GM19239 (cell line): ENCODE data around the gene ASCL2.
"Not testable (repeated sequence)": the region's sequence is repeated elsewhere in the genome, so short reads cannot be mapped to it uniquely, and the experiment has no call there.

Source experiments
- DNase-seq: peaks from one replicate; pipeline ENCODE4 v3.0.0; 2011; ENCODE audit warnings: low spot score; ENCODE audit not compliant: insufficient read length
- FAIRE-seq: peaks from 2 replicates; lab custom pipeline; 2011; peaks lifted over from hg19 to GRCh38; lab: Jason Lieb, UNC

The ASCL2 gene

DNA sequence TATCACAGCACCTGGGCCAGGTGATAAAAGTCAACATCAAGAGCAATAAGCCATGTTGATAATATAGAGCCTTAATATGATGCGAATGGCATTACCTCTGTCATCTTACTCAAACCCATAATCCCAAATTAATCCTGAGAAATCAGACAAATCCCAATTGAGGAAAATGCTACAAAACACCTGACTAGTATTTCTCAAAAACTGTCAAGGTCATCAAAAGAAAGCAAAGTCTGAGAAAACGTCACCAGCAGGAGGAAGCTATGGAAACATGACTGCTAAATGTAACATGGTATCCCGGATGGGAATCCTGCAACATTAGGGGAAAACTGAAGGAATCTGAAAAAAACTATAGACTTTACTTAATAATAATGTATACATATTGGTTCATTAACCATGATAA is 29.6 kb downstream of the ASCL2 start:
- DNase-seq (no peak), FAIRE-seq (no peak)

DNA sequence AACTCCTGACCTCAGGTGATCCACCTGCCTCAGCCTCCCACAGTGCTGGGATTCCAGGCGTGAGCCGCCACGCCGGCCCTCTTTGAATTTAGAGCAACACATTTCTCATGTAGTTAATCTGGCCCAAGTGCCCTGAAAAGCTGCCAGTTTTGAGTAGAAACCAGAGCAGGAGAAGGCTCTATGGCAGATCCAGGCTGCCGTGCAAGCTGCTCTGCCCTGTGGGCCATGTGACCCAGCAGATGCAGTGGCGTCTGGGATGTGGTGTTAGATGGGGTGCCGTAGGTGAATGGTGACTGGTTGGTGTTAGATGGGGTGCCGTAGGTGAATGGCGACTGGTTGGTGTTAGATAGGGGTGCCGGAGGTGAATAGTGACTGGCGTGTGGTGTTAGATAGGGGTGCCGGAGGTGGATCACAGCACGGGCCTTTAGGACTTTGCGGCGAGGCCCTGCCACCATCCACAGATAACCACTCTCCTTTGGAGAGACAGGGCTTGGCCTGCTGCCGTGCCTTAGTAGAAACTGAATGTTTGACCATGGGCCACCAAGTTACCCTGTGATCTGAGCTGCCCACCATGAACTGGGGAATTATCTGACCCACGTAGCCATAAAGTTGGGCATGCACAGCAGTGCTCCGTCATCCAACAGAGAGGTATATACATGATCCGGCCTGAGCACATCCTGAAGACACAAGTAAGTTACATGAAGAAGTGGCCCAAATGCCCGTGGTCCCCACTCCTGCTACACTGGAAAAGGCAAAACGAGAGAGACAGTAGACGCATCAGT is 32.7 kb downstream of the ASCL2 start:
- no peak for FAIRE-seq
- no peak for DNase-seq

DNA sequence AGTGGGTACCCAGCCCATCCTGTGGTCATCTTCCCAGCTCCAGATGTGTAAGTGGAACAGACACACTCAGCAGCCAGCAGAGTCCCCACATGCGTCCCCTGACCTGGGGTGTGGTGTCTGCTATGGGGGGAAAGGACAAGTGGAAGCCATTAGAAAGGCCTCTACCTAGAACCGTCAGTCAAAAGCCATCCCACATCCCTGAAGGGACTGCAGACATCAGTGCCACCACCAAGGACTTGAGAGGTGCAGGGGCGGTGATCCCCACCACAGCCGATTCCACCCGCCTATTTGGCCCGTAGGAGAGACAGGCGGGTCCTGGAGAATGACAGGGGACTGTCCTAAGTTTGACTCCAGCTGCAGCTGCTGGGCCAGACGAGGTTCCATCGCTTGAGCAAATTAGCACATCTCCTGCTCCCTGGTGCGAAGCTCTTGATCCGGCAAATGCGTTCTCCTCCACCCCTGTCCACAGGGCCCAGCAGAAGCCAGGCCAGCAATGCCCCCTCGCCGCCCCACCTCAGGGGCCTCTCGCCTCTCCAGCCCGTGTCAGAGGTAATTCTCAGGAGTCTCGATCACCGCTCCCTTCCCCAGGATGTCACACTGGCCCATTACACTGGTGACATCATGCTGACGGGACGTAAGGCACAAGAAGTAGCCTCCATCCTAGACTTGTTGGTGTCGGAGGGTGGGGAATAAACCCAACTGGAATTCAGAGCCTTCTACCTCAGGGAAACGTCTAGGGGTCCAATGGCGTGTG is 33.8 kb downstream of the ASCL2 start:
- not testable (repeated sequence) for DNase-seq, FAIRE-seq

DNA sequence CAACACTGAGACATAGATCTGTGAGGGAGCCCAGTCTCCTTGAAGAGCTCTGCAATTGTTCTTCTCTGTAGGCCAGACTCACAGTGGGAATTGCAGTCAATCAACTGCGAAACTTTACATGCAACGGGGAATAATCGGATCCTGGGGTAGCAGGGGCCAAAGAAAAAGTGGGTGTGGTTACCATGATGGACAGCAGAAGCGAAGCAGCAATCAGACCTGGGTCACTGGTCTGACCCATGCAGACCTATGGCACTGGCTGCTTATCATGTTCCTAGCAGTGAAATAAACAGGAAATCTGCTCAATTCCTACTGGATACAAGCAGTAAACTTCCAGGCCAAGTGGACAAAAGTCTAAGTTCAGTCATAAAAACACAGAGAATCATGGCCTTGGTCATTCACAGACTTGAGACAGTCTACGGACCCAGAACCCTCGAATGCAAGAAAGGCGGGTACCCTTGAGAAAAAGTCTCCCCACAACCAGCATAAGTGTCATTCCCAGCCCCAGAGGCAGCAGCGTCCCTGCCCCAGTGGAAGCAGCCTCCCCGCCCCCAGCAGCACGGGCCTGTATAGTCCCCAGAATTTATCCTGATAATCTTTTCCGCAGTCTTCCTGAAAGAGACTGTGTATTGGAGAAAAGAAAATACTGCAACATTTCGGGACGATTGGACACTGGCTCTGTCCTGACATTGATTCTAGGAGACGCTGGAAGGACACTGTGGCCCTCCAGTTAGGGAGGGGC is 34.6 kb downstream of the ASCL2 start:
- no peak for DNase-seq

DNA sequence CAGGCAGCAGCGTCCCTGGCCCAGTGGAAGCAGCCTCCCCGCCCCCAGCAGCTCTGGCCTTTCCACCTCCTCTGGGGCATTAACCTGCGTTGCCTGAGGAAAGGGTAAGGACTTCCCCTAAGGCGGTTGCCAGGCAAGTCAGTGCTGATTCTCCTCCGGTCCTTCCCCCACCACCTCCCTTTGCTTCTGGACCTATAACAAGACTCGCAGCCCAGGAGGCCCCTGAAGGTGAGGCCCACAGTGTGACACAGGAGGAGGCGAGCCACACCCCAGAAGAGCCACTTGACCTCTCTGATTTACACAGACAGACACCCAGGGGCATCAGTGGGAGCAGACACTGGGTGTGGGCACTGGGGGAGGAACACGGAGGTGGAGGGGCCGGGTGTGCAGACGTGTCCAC is 35.4 kb downstream of the ASCL2 start:
- no peak for FAIRE-seq
- no peak for DNase-seq

More for the DNA sequence above, 34.6 kb downstream of the ASCL2 start:
- no peak for FAIRE-seq

DNA sequence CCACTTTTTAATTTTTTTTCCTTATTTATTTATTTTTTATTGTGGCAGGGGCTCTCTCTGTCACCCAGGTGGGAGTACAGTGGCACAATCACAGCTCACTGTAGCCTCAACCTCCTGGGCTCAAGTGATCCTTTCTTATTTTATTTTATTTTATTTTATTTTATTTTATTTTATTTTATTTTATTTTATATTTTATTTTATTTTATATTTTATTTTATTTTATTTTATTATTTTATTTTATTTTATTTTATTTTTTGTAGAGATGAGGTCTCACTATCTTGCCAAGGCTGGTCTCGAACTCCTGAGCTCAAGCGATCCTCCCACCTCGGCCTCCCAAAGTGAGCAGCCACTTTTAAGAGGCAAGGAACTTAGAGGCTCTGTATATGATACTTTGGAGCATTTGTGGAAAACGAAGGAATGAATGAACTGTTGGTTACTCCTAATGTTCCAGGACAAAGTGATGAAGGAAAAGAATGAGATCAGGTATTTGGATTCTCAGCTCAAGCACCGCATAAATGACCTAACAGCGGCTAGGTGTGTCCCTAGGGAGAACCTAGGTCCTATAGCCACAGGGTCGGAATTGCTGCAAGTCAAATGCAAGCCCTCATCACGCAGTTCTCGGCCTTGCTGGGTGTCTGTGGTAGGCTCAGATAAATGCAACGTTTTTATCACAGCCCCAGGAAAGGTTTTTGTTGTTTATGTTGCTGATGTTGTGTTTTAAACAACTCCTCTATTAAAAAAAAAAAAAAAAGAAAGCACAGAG is 36.5 kb downstream of the ASCL2 start:
- DNase-seq (no peak), FAIRE-seq (no peak)

DNA sequence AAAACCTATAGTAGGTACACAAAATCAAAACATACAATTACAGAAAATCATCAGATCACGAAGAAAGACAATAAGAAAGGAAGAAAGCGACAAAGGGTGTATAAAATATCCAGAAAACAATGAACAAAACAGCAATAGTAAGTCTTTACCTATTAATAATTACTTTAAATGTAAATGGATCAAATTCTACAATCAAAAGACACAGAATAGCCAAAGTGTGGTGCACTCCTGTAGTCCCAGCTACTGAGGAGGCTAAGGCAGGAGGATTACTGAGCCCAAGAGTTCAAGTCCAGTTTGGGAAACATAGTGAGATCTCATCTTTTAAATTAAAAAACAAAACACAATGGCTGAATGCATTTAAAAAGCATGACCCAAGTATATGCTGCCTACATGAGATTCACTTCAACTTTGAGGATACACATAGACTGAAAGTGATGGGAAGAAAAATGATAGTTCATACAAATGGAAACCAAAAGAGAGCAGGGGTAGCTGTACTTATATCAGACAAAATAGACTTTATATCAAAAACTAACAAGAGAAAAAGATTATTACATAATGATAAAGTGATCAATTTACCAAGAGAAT is 40.6 kb downstream of the ASCL2 start:
- no peak for DNase-seq
- FAIRE-seq: no peak

DNA sequence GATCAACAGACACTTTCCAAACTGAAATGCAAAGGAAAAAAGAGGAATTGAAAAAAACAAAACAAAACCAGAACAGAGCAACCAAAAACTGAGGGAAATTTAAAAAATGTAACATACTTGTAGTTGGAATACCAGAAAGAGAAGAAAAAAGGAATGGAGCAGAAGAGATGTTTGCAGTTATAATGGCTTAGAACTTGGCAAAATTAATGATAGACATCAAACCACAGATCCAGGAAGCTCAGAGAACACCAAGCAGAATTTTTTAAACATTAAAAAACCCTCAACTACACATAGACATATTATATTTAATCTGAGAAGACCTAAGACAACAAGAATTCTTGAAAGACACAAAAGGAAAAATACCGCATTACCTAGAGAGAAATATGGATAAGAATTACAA is 46.1 kb downstream of the ASCL2 start:
- no peak for FAIRE-seq

DNA sequence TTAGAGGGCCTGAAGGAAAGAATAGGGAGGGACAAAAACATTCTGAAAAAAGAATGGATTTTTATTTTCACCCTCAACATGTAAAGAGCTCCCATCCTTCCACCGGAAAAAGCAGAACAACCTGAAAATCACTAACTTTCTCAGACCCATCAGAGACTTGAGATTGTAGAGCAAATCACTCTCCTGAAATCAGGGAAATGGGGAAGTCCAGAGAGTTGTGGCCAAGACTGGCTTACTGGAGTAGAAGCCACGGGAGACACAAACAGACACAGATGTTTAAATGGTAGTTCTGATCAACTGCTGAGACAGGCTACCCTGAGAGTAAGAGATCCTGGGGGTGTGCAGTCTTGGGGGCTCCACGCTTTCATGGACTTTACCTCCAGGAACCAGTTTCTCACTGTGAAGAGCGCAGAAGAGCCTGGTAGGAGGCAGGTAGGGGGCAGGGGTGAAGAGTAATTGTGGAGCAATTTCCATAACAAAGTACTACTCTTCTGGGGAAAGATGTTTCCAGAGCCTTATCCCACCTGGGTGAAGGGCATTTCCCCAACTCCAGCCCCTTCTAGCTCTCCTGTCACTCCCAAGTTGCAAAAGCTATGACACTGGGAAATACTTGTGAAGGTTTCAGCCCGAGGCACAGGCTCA is 47.1 kb downstream of the ASCL2 start:
- FAIRE-seq (no peak), DNase-seq (no peak)

More for the DNA sequence above, 46.1 kb downstream of the ASCL2 start:
- DNase-seq: no peak

DNA sequence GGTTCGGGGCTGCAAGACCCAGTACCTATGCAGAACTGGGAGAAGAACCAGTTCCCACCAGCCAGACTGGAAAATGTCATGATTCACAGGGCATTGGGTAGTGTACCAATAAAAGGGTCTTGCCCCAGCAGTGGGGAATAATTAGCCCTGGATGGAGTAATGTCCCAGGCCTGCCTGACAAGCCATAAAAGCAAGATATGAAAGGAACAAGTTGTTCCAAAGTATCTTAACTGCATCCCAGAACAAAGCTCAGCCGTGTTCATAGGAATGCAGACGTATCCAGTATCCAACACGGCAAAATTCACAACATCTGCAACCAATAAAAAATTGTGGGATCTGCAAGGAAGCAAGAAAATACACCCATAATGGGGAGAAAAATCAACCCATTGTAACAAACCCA is 47.9 kb downstream of the ASCL2 start:
- FAIRE-seq: no peak
- no peak for DNase-seq

DNA sequence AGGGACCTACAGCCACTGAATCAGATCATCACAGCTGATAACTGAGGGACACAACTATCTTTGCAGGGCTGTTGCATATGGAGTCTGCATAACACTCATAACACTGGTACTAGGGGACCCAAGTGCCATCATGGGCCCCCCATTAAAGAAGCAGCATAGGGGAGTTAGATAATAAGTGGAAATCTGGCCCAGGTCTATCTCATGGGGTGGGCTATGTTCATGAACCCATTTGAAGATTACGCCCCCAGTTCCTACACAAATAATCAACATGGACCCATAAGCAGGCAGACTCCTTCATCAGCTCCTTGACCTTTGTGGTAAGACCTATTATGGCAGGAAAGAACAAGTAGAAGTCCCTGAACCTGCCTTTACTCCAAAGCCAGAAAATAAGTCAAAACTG is 48.8 kb downstream of the ASCL2 start:
- no peak for DNase-seq
- no peak for FAIRE-seq

DNA sequence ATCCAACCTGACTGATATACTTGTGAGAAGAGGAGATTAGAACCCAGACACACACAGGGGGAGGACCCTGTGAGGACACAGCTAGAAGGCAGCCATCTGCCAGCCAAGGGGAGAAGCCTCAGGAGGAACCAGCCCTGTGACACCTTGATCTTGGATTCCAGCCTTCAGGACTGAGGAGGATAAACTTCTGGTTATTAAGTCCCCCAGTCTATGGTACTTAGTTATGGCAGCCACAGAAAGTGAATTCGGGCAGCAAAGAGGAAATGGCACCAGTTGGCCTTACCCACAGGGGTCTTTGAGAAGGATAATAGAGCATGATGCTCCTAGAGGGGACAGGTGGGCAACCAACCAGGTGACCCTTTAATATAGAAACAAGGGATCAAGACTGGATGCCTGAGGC is 49.4 kb downstream of the ASCL2 start:
- FAIRE-seq (no peak), DNase-seq (no peak)

DNA sequence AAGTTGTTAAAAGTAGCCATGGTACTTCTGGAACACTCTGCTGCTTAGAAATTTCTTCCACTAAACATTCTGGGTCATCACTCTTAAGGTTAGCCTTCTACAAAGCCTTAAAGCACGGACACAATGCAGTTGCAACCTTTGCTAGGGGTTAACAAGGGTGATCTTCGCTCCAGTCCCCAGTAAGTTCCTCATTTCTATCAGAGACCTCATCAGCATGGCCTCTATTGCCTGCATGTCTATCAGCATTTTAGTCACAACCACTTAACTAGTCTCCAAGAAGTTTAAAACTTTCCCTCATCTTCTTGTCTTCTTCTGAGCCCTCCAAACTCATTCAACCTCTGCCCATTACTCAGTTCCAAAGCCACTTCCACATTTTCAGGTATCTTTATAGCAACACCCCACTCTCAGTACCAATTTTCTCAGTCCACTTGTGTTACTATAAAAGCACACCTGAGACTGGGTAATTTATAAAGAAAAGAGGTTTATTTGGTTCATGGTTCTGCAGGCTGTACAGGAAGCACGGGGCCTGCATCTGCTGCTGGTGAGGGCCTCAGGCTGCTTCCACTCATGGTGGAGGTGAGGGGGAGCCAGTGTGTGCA is 50.1 kb downstream of the ASCL2 start:
- FAIRE-seq (no peak), DNase-seq (no peak)

DNA sequence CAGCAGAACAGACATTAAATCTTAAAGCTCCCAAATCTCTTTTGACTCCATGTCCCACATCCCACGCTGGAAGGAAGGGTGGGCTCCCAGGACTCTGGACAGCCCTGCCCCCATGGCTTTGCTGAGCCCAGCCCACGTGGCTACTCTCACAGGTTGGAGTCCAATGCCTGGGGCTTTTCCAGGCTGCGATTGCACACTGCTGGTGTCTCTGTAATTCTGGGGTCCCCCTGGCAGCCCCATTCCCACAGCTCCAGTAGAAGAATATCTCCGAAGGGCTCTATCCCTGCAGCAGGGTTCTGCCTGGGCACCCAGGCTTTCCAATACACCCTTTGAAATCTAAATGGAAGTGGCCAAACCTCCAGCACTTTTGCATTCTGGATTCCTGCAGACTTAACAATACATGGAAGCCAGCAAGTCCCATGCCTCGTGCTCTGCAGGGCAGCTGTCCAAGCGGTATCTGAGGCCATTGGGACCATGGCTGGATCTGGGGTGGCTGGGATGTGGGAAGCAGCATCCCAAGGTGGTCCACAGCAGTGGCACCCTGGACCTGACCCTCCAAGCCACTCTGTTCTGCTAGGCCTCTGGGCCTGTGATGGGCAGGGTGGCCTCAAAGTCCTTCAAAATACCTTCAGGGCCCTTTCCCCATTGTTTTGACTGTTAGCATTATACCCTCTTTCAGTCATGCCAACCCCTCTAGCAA is 50.9 kb downstream of the ASCL2 start:
- DNase-seq (no peak), FAIRE-seq (no peak)
